Measurements from ENCODE around the gene EFTUD2.
A peak's percentile ranks its signal among the peaks of the same experiment; 100 is the strongest.

Gene EFTUD2

GRCh38 chr17:44848257-44848795 is 50.9 kb downstream of the EFTUD2 start:
- Mint-ChIP-seq H3K27ac (no peak overlapping the region), H3K36me3 (ENCODE audit: low read depth) (peaks cover 50% of the 10 kb centered on the region), H3K27me3 (peaks cover 3% of the 10 kb centered on the region), H3K9me3 (no peaks in the 10 kb centered on the region), H3K4me3 (no peak overlapping the region), H3K4me1 (ENCODE audit: low read depth) (no peaks in the 10 kb centered on the region)
- intact Hi-C loops (cut with micrococcal nuclease): no loop called here

GRCh38 chr17:44847586-44847985 is 51.7 kb downstream of the EFTUD2 start, which contains the start of gene HIGD1B:
HIGD1B (plus strand) TSS chr17:44847883; CDS start chr17:44848153, 270 bp downstream.
- intact Hi-C loops (cut with micrococcal nuclease): no loop called here
- H3K4me1 Mint-ChIP-seq (ENCODE audit: low read depth): no peaks in the 10 kb centered on the region
- H3K4me3 Mint-ChIP-seq: no peak within 1 kb of the TSS
- peaks cover 7% of the 10 kb centered on the region for H3K27me3 Mint-ChIP-seq
- peaks cover 43% of the 10 kb centered on the region for H3K36me3 Mint-ChIP-seq (ENCODE audit: low read depth)
- no peak within 1 kb of the TSS for H3K27ac Mint-ChIP-seq
- H3K9me3 Mint-ChIP-seq: no peaks in the 10 kb centered on the region

- Mint-ChIP-seq H3K27me3 (peaks cover 13% of the 10 kb centered on the region), H3K9me3 (no peaks in the 10 kb centered on the region), H3K27ac (no peak overlapping the region), H3K36me3 (ENCODE audit: low read depth) (peaks cover 29% of the 10 kb centered on the region), H3K4me3 (no peak overlapping the region), H3K4me1 (ENCODE audit: low read depth) (no peaks in the 10 kb centered on the region)
- intact Hi-C loops (cut with micrococcal nuclease): no loop called here
These were observed 53.0 kb downstream of the EFTUD2 start for GRCh38 chr17:44846206-44846605.

- peaks cover 21% of the 10 kb centered on the region for H3K27me3 Mint-ChIP-seq
- peaks cover 11% of the 10 kb centered on the region for H3K36me3 Mint-ChIP-seq (ENCODE audit: low read depth)
- no peak overlapping the region for H3K4me3 Mint-ChIP-seq
- H3K27ac Mint-ChIP-seq: no peak overlapping the region
- intact Hi-C loops (cut with micrococcal nuclease): no loop called here
- no peaks in the 10 kb centered on the region for H3K9me3 Mint-ChIP-seq
- H3K4me1 Mint-ChIP-seq (ENCODE audit: low read depth): no peaks in the 10 kb centered on the region
These were observed 54.8 kb downstream of the EFTUD2 start for GRCh38 chr17:44844390-44844830.

DNA sequence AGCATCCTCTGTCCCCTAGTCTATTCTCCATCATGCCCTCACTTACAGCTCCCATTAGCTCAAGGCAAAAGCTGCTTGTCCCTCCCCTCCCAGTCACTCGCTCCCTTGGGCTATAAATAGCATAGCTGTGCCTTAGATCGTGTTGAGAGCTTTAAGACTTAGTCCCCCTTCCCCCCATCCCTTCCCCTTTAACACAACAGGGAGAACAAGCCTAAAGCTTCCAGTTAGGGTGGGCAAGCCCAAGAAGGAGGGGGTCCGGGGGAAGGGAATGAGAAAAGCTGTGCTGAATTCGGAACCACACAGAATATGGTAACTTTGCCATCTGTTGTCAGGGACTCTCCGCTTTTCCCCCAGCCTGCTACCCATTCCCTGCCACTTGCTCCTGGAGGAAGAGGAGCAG is 56.5 kb downstream of the EFTUD2 start:
- H3K4me3 Mint-ChIP-seq: no peak overlapping the region
- peaks cover 26% of the 10 kb centered on the region for H3K27me3 Mint-ChIP-seq
- peaks cover 1% of the 10 kb centered on the region for H3K36me3 Mint-ChIP-seq (ENCODE audit: low read depth)
- no peaks in the 10 kb centered on the region for H3K4me1 Mint-ChIP-seq (ENCODE audit: low read depth)
- intact Hi-C loops (cut with micrococcal nuclease): no loop called here
- no peak overlapping the region for H3K27ac Mint-ChIP-seq
- H3K9me3 Mint-ChIP-seq: no peaks in the 10 kb centered on the region

DNA sequence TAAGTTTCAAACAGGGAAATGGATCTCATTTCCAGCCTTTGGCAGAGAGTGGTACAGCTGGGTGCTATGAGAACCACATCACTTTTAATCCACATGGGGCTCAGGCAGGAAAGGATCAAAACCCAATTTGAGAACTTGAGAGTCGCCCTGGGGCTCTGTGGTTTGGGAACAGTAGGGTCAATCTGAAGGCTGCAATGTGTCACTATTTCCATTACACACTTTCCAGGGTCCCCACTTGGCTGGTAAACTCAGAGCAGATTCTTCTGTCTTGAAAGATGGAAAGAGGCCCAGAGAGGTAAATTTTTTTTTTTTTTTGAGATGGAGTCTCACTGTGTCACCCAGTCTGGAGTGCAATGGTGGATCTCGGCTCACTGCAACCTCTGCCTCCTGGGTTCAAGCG is 58.3 kb downstream of the EFTUD2 start:
- no peaks in the 10 kb centered on the region for H3K4me1 Mint-ChIP-seq (ENCODE audit: low read depth)
- peaks cover 33% of the 10 kb centered on the region for H3K27me3 Mint-ChIP-seq

DNA sequence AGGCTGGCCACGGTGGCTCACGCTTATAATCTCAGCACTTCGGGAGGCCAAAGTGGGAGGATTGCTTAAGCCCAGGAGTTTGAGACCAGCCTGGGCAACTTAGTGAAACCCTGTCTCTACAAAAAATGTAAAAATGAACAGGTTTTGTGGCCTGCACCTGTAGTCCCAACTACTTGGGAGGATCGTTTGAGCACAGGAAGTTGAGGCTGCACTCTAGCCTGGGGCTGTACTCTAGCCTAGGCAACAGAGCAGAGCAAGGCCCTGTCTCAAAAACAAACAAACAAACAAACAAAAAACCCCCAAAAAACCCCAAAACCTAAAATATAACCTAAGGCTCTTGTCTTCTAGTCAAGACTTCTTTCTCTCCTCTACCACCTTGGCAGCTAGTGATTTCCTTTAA is 59.0 kb downstream of the EFTUD2 start:
- Mint-ChIP-seq H3K9me3 (no peaks in the 10 kb centered on the region), H3K27ac (no peak overlapping the region)
- intact Hi-C loops (cut with micrococcal nuclease): no loop called here

More for the DNA sequence above, 58.3 kb downstream of the EFTUD2 start:
- H3K4me3 Mint-ChIP-seq: no peak overlapping the region
- H3K36me3 Mint-ChIP-seq (ENCODE audit: low read depth): no peaks in the 10 kb centered on the region
- intact Hi-C loops (cut with micrococcal nuclease): no loop called here
- H3K9me3 Mint-ChIP-seq: no peaks in the 10 kb centered on the region
- no peak overlapping the region for H3K27ac Mint-ChIP-seq

GRCh38 chr17:44837196-44837595 is 62.0 kb downstream of the EFTUD2 start:
- intact Hi-C loops (cut with micrococcal nuclease): no loop called here
- H3K27ac Mint-ChIP-seq: no peak overlapping the region
- H3K27me3 Mint-ChIP-seq: peaks cover 60% of the 10 kb centered on the region
- no peak overlapping the region for H3K4me3 Mint-ChIP-seq
- H3K36me3 Mint-ChIP-seq (ENCODE audit: low read depth): no peaks in the 10 kb centered on the region
- H3K9me3 Mint-ChIP-seq: no peaks in the 10 kb centered on the region
- H3K4me1 Mint-ChIP-seq (ENCODE audit: low read depth): no peaks in the 10 kb centered on the region

More for the DNA sequence above, 59.0 kb downstream of the EFTUD2 start:
- Mint-ChIP-seq H3K36me3 (ENCODE audit: low read depth) (no peaks in the 10 kb centered on the region), H3K27me3 (peaks cover 36% of the 10 kb centered on the region), H3K4me1 (ENCODE audit: low read depth) (no peaks in the 10 kb centered on the region), H3K4me3 (no peak overlapping the region)

GRCh38 chr17:44832805-44833204 is 66.4 kb downstream of the EFTUD2 start:
- H3K27me3 Mint-ChIP-seq: peaks cover 81% of the 10 kb centered on the region
- intact Hi-C loops (cut with micrococcal nuclease): loop anchor here (5.0 kb wide), 1 partner anchor 56 kb away; no protein-coding TSS in a partner anchor
- no peaks in the 10 kb centered on the region for H3K36me3 Mint-ChIP-seq (ENCODE audit: low read depth)
- no peaks in the 10 kb centered on the region for H3K9me3 Mint-ChIP-seq
- H3K4me1 Mint-ChIP-seq (ENCODE audit: low read depth): peaks cover 15% of the 10 kb centered on the region
- no peak overlapping the region for H3K27ac Mint-ChIP-seq
- H3K4me3 Mint-ChIP-seq: no peak overlapping the region

- H3K4me3 Mint-ChIP-seq: no peak overlapping the region
These were observed 67.9 kb downstream of the EFTUD2 start for GRCh38 chr17:44831371-44831770.

DNA sequence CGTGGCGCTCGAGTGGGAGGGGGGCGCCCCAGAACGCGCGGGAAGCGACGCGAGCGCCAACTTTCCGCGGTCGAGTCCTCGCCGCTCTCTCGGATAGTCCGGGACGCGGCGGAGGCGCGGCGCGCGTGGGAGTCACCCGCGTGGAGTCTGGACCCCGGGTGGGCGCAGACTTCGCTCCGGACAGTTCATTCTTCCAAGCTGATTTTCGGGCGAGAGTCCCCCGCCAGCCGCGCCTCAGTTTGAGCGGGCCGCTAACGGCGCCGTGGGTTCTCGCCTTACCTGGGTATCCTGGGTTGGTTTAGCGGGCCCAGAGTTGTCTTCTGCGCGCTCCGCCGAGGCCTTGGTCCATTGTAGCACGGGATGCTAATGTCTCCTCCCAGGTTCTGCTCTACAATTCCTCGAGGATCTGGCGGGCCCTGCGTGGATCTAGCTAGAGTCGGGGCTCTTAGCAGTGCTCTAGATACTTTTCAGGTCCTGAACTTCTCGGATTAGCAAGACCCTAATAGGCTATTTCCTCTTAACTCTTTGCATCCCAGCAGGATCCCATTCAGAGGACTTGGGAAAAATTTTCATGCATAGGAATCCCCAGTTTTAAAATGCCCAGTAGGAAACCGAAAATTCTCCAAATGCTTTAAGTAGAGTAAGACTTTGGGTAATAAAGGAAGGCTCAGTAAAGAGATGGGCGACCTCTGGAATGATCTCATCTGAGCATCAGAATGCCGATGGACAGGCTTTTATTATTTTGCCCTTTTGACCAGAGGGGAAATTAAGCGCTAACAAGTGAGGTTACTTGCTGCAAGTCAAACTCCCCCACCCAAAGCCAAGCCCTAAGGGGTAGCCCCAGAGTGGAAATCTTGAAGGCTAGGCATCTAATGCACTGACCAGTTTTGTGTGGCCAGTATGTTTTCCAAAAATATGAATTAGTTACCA is 68.6 kb downstream of the EFTUD2 start:
- H3K27me3 Mint-ChIP-seq: peaks cover 91% of the 10 kb centered on the region
- intact Hi-C loops (cut with micrococcal nuclease): loop anchor here (5.0 kb wide), 1 partner anchor 53 kb away; no protein-coding TSS in a partner anchor
- H3K4me1 Mint-ChIP-seq (ENCODE audit: low read depth): peaks cover 15% of the 10 kb centered on the region
- no peaks in the 10 kb centered on the region for H3K36me3 Mint-ChIP-seq (ENCODE audit: low read depth)
- H3K27ac Mint-ChIP-seq: no peak overlapping the region
- no peaks in the 10 kb centered on the region for H3K9me3 Mint-ChIP-seq
- peak overlapping the region; percentile 54 for H3K4me3 Mint-ChIP-seq

More at GRCh38 chr17:44831371-44831770, 67.9 kb downstream of the EFTUD2 start:
- Mint-ChIP-seq H3K36me3 (ENCODE audit: low read depth) (no peaks in the 10 kb centered on the region), H3K27me3 (peaks cover 87% of the 10 kb centered on the region), H3K4me1 (ENCODE audit: low read depth) (peaks cover 15% of the 10 kb centered on the region), H3K9me3 (no peaks in the 10 kb centered on the region), H3K27ac (no peak overlapping the region)
- intact Hi-C loops (cut with micrococcal nuclease): loop anchor here (5.0 kb wide), 1 partner anchor 54 kb away; no protein-coding TSS in a partner anchor

DNA sequence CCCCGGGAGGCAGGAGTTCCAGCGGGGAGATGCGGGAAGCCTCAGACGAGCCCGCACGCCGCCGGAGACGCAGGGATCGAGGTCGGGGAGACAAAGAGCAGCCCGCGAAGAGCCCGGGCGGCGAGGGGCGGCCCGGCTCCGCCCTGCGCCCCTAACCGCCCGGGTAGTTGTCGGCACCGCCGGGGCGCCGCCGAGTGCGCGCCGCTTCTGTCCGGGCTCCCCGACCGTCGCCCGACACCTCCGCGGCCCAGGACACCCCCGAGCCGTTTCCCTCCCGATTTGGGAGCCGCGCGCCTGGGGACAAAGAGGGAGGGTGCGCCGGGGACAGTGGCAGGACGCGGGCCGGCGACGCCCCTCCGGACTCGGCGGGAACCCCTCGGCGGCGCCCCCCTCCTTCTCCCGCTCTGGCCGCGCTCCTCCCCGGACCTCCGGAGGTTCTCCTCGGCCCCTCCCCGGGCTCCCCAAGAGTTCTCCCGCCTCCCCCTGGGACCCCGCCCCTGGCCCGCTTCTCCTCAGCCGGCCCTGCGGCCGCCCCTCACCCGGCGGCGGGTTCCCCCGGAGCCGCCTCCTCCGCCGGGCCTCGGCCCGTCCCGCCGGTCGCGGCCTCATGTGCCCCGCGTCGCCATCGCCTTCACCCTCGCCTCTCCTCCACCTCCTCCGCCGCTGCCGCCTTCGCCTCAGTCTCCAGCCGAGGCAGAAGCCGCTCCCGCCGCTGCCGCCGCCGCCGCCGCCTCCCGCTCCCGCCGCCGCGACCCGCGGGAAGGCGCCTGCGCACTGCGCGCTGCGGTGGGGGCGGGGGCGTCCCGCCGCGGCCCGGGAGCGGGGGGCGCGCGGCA is 69.5 kb downstream of the EFTUD2 start, which contains the start of gene GJC1:
Gene GJC1, minus strand, starts transcription at position 765 of the 836 bp plus-strand sequence. CDS start 24,470 bp downstream, outside the sequence.
- intact Hi-C loops (cut with micrococcal nuclease): loop anchor here (5.0 kb wide), 1 partner anchor 52 kb away; no protein-coding TSS in a partner anchor
- Mint-ChIP-seq H3K4me1 (ENCODE audit: low read depth) (peaks cover 15% of the 10 kb centered on the region), H3K9me3 (no peaks in the 10 kb centered on the region), H3K27ac (no peak within 1 kb of the TSS), H3K27me3 (peaks cover 90% of the 10 kb centered on the region), H3K36me3 (ENCODE audit: low read depth) (no peaks in the 10 kb centered on the region), H3K4me3 (peak within 1 kb of the TSS; percentile 70)

DNA sequence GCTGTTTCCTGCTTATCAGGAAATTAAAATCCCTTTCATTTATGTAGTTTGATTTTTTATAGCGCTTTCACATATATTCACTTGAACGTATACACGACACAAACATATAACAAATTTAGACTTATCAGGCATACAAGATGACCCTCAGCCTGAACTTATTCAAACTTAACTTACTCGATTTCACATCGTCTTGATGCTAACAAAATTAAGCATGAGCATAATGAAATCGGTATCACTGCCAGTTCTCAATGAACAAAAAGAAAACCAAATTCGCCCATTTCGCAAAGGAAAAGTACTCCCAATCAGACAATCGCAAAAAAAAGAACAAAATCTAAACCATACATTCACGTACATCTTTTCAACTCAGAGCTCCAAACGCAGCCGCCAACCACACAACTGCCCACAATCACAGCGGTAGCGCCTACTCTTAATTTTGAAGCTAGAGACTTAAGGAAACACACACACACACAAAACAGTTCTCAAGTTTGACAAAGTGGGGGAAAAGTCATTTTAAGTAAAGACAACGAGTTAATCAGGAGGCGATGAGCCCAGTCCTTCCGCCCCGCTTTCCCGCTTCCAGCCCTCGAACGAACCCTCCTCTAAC is 70.2 kb downstream of the EFTUD2 start:
- no peaks in the 10 kb centered on the region for H3K36me3 Mint-ChIP-seq (ENCODE audit: low read depth)
- peaks cover 90% of the 10 kb centered on the region for H3K27me3 Mint-ChIP-seq
- no peak overlapping the region for H3K27ac Mint-ChIP-seq
- intact Hi-C loops (cut with micrococcal nuclease): no loop called here
- peak overlapping the region; percentile 70 for H3K4me3 Mint-ChIP-seq
- no peaks in the 10 kb centered on the region for H3K9me3 Mint-ChIP-seq
- peaks cover 15% of the 10 kb centered on the region for H3K4me1 Mint-ChIP-seq (ENCODE audit: low read depth)

Data from dendritic cell treated with granulocyte-macrophage colony-stimulating factor and Interleukin-4, amounts not matched to agents 40 ng/mL and 50 ng/mL, for 4 days (primary cell).